ENCODE measurements around the gene GPRIN3.
A peak's percentile ranks its signal among the peaks of the same experiment; 100 is the strongest.
"Not testable (repeated sequence)": the region's sequence is repeated elsewhere in the genome, so short reads cannot be mapped to it uniquely, and the experiment has no call there.

The GPRIN3 gene

GRCh38 chr4:89311433-89311832, 3.8 kb upstream of the GPRIN3 start:
- DNase-seq: no peak

DNA sequence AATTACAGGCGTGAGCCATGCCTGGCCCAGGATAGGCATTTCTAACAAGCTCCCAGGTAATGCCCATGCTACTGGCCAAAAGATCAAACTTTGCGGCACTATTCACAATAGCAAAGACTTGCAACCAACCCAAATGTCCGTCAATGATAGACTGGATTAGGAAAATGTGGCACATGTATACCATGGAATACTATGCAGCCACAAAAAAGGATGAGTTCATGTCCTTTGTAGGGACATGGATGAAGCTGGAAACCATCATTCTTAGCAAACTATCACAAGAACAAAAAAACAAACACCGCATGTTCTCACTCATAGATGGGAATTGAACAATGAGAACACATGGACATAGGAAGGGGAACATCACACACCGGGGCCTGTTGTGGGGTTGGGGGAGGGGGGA, 1.6 kb upstream of the GPRIN3 start:
- not testable (repeated sequence) for DNase-seq

GRCh38 chr4:89308161-89308500, 531 bp upstream of the GPRIN3 start:
- no peak for DNase-seq

GRCh38 chr4:89307178-89307445, 488 bp downstream of the GPRIN3 start:
- no peak for DNase-seq

- no peak for DNase-seq
These were observed 968 bp downstream of the GPRIN3 start for GRCh38 chr4:89306486-89307177.

DNA sequence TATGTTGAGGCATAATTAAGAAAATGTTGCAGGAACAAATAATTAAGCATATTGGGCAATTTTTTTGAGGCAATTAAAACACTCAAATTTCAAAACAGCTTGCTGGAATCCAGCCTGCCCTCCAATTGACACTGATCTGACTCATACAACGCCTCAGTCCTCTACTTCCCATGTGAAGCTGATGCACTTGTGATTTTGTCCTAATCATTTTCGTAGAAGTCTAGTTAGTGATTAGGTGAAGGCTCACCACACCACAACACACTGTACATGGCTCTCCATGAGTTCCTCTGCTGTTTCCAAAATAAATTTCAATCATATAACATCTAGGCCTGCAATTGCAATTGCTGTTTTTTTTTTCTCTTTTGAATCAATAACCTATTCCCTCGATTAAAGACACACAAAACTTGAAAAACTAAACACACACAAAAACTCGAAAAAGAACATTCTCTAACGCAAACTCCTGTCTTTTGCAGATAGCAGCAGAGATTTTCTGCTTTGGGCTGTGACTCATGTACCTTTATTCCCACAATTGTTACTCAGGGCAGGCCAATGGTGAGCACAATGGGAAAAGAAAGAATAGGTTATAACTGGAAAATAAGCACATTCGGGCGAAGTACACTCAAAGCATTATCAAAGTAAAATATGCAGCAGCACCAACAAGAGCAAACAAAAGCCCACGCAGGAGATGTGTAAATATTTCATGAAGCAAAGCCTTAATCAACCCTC, 1.7 kb downstream of the GPRIN3 start:
- no peak for DNase-seq

- DNase-seq: no peak
These were observed 2.6 kb downstream of the GPRIN3 start for GRCh38 chr4:89305028-89305427.

- no peak for DNase-seq
These were observed 3.7 kb downstream of the GPRIN3 start for GRCh38 chr4:89303814-89304388.

GRCh38 chr4:89303177-89303576, 4.4 kb downstream of the GPRIN3 start:
- DNase-seq: no peak

GRCh38 chr4:89301902-89302301, 5.7 kb downstream of the GPRIN3 start:
- DNase-seq: no peak

DNA sequence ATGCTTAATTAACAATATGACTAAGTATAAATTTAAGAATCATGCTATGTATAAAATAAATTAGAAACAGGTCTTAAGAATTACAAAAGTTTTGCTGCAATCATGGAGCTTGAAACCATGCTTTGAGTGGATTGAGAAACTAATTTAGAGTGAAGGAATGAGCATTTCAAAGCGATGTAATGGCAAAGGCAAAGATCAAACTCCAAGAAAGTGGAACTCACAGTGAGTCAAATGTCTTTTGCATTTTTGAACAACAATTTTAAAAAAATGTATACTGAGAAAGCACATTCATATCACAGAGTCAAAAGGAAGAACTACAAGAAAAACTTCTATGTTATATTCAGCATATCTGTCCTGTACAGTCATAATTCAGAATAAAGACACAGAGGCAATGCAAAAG, 6.6 kb downstream of the GPRIN3 start:
- no peak for DNase-seq

DNA sequence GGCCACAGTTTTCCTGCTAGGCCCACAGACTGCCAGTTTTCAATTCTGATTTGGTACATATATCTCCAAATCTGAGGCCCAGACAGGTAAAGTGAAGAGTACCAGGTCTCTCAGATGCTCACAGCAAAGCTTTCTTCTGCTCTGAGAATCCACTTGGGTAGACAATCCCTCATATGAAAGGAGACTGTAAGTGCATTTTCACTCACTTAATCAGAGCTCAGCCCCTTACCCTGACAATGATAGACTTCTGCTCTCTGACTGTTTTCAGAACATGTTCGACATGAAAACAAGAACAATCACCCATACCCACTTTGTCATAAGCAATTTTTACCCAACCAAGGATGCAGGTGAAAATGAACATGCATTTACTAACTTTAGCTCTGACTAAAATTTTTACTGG, 7.1 kb downstream of the GPRIN3 start:
- DNase-seq: no peak

GRCh38 chr4:89300060-89300459, 7.5 kb downstream of the GPRIN3 start:
- DNase-seq: no peak

- no peak for DNase-seq
These were observed 8.3 kb downstream of the GPRIN3 start for GRCh38 chr4:89299153-89299791.

- DNase-seq: no peak
These were observed 8.8 kb downstream of the GPRIN3 start for GRCh38 chr4:89298788-89299152.

GRCh38 chr4:89298155-89298554, 9.4 kb downstream of the GPRIN3 start:
- no peak for DNase-seq

- no peak for DNase-seq
These were observed 10.7 kb downstream of the GPRIN3 start for GRCh38 chr4:89296896-89297295.

DNA sequence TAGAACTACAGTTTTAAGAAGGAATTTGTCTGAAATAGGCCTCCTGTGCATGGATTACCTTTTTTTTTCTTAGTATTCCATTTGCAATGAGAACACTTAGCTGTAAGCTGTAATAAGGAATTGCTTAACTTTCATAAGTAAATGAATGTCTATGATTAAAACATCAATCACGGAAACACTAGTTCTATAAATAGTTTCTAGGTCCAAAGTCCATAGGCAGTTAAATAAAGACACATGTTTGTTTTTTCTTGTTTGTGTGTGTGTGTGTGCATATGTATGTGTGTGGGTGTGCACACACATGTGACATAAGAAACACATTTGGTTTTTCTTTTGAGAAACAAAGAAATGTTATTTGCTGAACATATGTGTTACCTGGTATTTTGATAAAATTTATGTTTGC, 11.2 kb downstream of the GPRIN3 start:
- no peak for DNase-seq

DNA sequence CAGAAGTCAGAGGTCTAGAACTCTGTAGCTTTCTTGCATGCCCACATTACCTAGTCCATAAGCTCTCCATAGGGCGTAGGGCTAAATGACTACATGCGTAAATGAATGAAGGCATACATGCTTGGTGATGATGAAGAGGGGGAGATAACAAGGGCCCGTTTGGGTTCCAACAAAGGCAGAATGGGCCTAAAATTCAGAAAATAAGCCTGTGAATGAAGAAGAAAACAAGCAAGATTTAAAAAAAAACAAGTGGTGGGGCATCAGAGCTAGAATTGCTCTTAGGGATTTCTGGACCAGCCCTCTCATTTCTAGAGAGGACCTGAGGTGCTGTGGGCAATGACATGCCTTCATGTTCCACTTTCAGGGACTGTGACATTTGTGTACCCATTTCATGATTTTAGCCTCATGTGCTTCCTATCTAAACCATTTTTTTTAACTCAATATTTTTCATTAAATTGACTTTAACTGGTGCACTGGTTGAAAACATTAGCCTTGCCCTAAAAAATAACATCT, 12.1 kb downstream of the GPRIN3 start:
- no peak for DNase-seq

- DNase-seq: no peak
These were observed 12.9 kb downstream of the GPRIN3 start for GRCh38 chr4:89294573-89295269.

GRCh38 chr4:89293299-89293698, 14.3 kb downstream of the GPRIN3 start:
- DNase-seq: no peak

DNA sequence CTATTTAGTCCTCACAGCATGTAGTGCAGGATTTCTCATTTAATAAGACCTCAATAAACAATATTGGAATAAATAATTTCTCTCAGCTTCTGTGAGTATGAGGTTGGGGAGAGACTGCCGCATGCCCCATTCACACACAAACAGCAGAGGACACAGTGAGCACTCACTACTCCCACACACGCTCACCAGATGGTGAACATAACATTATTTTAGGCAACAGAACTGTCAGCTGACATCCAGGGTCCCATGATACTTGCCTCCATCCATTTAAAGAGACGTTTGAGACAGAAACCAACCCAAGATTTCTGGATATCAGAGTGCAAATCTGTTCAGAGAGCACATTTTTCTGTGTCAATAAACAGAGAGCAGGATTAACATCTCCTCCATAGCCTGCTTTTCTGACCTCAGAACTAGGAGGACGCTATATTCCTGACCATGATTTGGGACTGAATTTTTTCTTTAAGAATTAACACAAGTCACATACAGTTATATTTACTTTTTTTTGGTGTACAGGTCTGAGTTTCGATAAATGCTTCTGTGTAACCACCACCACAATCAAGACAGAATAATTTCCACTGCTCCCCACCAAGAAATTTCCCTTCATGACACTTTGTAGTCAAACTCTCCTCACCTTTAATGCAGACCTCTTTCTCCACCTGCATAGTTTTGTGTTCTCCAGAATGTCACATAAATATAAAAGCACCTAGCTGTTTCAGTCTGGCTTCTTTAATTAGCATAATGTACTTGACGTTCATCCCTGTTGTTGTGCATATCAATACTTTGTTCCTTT, 16.7 kb downstream of the GPRIN3 start:
- peak; percentile 5 for DNase-seq

- no peak for DNase-seq
These were observed 18.3 kb downstream of the GPRIN3 start for GRCh38 chr4:89289312-89289711.

All from NCI-H1694 (cell line).